Kidney tubule cell (primary cell): ENCODE data around the gene SPDYE4.
A peak's percentile ranks its signal among the peaks of the same experiment; 100 is the strongest.

Experiments
- DNase-seq: peaks from one replicate; pipeline ENCODE4 v3.0.0-alpha.2; 2018; ENCODE audit warnings: low spot score

Gene SPDYE4

DNA sequence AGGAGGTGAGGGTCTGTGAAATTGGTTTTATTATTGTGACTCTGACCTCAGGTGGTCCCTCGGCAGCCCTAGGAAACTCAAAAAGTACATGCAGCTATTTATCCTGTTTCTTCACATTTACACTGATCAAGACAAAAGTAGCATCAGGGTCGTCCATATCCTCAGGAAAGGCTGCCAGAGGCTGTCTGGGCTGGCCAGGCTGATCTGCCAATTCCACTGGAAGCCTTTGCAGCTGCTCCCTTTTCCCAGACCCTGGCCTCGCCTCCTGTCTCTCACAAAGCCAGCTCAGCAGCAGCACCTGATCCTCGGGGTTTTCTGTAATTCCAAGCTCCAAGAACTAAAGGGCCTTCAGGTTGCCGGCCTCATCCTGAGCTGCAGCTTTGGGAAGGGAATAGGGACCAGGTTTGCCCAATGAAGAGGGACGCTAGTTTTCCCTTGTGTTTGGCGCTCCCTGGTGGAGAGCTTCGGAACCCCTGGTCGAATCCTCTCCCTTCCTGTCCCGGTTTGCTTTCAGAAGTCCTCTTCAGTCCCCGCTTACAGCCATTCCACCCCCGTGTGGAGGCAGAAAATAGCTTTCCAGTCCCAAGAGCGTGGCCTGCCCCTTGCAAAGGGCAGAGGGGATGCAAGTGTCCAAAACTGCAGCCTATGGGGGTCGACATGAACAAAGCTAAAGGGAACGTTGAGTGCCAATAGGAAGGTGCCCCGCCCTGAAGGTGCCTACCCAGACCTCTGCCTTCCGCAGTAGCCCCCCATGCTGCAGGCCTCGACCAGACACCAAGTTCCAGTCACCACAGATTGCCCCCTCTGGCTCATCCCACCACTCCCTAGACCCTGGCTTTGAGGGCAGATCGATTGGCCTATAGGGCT is 27.4 kb upstream of the SPDYE4 start:
- DNase-seq: peak; percentile 58

DNA sequence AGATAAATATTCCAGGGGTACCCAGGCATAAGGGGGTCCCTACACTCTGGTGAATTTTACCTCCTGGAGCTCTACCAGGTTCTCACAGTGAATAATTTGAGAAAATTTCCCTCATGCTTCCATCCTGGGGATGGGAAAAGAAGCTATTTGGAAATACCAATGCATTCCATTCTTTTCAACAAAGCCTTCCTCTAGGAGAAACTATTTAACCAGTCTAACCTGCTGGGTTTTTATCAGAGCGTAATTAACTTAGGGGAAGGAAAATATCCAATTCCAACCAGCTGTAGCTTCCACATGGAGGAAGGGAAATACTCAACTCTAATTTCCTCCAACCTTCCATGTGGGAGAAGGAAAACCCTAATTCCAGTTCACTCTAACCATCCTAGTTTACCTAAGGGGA is 23.8 kb upstream of the SPDYE4 start:
- DNase-seq: no peak

DNA sequence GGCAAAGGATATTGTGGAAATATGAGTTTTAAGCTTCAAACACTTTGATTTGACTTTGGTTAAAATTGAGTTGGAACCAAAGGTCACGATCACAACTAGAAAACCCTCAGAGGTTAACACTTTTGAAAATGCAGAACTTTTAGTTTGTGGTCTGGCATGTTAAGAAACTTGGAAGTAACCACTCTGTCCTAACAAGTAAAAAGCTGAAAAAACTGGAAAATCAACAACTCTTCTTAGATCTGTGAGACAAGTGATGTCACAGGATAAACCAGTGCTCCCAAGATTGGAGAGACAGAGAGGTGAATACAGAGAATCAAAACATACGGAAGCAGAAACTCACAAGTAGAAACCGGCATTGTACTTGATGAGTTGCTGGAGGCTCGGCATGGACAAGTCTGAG is 23.4 kb upstream of the SPDYE4 start:
- DNase-seq: no peak

DNA sequence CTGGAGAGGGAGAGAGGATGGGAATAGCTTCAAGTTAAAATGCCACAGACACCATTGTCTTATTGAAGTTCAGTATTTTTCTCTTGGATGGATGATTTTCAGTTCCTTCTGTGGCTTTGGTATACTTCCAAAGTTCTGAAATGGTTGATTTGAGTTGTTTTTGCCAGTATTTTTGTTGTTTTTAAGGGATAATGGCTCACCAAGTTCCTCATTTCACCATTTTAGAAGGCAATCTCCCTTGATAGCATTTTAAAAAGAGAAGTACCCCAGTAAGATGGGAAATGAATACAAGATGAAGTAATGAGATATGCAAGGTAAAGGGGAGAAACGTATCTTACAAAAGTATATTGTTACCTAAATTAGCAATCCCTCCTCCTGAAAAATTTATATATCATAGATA is 18.5 kb upstream of the SPDYE4 start:
- no peak for DNase-seq

DNA sequence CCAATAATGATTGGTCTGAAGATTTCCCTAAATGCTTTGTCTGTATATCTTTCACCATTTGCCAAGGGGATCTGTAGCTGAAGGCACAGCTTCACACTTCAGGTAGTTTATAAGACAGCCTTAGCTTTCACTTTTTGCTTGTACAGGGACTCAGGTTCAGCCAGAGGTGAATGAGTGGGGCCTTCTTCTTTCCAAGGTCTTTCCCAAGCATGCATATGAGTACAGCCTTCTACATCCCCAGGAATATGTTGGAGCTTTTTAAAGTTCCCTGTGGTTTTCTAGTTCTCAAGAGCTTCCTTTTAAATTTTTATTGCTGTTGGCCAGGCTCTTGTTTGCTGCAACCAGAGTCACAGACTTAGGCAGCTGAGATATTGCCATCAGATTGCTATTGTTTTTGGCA is 17.9 kb upstream of the SPDYE4 start:
- DNase-seq: no peak

DNA sequence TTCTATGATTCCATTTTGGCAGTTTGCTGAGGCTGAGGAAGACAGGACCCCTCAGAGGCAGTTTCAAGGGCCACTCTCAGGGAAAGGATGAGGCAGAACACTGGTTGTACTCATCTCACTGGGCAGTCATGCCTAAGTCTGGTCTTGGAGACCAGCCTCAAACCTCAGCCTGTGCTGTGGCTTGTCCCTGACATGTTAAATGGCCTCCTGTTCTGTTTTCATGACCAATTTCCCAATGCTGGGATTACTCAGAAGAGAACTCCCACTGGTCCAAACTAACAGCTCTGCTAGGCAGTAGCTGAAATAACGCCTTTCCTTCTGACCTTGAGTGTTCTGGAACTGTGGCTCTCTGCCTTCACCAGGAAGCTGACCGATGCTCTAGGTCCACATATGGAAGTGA is 8.4 kb upstream of the SPDYE4 start:
- DNase-seq: no peak

DNA sequence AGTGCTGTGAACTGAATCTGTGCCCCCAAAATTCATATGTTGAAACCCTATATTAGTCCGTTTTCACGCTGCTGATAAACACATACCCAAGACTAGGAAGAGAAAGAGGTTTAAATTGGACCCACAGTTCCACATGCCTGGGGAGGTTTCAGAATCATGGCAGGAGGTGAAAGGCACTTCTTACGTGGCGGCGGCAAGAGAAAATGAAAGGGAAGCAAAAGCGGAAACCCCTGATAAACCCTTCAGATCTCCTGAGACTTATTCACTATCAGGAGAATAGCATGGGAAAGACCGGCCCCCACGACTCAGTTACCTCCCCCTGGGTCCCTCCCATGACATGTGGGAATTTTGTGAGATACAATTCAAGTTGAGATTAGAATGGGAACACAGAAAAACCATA is 3.7 kb upstream of the SPDYE4 start:
- DNase-seq: no peak

DNA sequence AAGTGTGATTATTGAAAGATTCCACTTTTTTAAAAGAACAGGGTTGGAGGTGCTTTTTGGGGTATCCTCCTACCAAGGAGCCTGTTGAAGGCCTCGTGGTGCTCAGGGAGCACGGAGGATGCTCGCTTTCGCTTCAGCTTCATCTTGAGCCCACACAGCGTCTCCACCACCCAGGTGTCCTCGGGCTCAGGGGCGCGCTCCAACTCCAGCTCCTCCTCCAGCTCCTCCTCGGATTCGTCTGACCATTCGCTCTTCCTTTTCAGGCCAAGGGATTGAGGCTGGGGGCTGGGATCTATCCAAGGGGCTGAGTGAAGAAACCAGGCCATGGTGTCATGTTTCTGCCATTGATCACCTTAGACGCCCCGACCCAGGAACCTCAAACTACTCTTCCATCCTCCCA is 1.2 kb downstream of the SPDYE4 start:
- no peak for DNase-seq

DNA sequence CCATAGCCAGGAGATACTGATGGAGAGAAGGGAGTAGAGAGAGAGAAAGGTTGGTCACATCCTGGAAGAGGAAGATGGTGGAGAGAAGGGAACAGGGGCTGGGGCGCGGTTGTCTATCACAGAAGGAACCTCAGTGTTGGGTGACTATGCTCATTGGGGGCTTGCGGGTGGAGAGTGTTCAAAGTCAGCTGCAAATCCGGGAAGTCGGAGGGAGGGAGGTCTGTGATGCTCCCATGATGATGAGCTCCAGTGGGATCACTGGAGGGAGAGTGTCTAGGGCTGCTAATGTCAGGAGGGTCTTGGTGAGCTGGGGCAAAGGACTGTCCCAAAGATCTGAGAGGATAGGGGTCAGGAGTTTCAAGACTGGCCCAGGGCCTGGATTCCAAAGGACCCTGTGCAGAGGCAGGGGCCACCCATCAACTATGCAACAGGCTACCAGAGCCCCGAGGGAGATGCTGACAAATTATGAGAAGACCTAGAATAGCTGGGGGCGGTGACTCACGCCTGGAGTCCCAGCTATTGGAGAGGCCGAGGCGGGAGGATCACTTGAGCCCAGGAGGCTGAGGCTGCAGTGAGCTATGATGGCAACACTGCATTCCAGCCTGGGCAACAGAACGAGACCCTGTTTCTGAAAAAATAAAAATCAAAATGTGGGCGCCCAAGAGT is 2.6 kb downstream of the SPDYE4 start:
- DNase-seq: no peak

DNA sequence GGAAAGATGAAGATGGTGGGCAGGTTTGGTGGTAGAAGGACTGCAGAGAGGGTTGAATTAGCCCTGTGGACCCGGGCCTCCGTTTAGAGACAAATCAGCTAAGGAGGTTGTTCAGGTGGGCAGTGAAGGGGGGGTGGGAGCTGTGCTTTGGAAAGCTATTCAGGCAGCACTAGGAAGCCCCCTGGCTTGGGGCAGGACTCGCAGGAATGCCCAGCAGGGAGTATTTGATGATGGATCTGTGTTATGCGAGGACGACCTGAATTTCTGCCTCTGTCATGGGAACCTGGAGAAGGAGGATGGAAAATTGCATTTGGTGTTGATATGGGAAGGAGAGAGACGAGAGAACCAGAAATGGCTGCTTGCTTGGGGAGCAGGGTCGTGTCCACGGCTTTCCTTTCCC is 3.5 kb downstream of the SPDYE4 start:
- no peak for DNase-seq

DNA sequence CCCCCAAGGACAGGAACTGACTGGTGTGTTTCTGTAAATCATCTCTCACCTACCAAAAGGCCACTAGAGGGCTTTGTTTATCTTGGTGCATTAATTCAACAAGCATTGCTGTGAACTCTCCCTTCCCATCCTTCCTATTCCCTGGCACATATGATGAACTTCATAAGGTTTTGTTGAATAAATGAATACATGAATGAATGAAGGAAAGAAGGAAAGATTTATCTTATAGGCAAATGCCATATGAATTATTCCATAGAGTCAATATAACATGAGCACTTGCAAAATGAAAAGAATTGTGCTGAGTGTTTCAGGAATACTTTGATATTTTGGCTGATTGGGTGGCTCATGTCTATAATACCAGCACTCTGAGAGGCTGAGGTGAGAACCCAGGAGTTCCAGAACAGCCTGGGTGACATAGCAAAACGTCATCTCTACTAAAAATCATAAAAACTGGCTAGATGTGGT is 4.3 kb downstream of the SPDYE4 start:
- DNase-seq: peak; percentile 28

DNA sequence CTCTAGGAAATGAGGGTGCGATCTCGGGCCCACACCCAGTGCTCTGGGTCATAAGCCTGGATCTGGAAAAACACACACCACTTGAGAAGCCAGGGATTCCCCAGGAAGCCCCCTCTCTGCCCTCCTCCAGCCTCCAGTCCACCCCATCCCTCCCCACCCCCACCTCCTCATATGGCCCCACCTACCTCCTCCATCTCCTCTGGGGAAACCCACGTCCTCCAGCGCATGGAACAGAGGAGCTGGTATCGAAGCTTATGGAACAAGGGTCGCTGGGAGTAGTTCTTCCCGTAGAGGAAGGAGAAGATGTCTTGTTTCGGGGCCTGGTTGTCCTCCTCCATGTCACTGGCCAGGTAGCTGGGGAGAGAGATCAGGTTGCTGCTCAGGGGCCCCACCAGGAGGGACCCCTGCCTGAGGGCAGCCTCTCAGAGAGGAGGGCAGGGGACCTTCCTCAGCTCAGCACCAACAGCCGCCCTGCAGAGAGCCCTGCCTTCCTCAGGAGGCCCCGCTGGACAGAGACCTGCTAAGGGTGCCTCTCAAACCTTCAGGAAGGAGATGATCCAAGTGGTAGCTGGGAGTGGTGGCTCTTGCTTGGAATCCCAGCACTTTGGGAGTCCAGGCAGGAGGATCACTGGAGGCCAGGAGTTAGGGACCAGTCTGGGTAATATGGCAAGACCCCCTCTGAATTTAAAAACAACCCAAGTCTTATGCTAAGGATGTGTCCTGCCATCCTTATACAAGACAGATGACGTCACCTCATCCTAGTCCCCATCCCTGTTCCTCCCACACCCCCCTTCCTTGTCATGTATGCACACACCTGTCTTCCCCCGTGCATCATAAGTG is 5.0 kb downstream of the SPDYE4 start:
- no peak for DNase-seq

DNA sequence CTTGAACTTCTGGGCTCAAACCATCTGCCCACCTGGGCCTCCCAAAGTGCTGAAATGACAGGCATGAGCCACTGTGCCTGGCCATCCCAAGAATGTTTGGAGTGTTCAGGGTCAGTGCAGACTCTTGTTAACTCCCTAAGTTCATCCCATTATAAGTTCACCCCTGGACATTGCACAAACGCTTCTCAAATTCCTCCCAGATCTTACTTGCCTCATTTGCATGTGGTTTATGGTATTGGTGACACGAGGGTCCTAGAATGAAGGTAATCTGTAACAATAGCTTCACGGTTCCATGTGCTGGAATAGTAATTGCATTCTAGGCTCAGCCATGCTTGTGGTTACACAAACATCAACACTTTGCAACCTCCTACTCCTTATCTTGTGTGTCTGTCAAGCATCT is 8.7 kb downstream of the SPDYE4 start:
- no peak for DNase-seq

DNA sequence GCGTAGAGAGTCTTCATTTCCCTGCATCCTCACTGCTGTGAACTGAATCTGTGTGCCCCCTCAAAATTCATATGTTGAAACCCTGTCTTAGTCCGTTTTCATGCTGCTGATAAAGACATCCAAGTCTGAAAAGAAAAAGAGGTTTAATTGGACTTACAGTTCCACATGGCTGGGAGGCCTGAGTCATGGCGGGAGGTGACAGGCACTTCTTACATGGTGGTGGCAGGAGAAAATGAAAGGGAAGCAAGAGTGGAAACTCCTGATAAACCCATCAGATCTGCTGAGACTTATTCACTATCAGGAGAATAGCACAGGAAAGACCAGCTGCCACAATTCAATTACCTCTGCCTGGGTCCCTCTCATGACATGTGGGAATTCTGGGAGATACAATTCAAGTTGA is 10.6 kb downstream of the SPDYE4 start:
- no peak for DNase-seq

DNA sequence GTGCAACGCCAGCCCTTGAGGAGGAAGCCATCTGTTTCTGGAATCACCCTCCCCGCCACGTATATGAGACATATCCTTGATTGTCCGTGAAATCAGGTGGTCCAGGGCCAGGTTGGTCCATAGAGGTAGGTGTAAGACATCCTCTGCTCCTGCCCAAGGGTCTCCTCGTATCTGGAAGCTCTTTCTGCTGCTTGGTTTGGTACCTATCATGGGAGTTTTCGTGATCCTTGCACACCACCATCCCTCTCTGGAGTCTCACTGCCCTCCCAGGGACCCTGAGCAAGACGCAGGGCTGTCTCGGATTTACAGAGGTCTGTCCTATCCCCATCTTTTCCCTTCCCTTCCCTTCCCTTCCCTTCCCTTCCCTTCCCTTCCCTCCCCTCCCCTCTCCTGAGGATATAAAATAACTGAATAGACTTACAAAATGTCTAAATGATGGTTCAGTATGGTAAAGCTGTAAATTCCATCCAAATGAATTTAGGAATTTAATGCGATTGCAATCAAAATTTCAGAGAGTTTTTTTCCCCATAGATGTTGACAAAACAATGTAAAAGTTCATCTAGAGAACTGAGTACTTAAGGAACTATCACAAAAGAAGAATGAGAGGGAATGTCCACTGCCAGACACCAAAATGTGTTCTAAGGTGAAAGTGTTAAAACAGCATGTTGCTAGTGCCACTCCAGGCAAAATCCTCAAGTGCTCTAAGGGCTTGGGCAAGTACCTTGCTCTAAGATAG is 11.7 kb downstream of the SPDYE4 start:
- DNase-seq: peak; percentile 35

DNA sequence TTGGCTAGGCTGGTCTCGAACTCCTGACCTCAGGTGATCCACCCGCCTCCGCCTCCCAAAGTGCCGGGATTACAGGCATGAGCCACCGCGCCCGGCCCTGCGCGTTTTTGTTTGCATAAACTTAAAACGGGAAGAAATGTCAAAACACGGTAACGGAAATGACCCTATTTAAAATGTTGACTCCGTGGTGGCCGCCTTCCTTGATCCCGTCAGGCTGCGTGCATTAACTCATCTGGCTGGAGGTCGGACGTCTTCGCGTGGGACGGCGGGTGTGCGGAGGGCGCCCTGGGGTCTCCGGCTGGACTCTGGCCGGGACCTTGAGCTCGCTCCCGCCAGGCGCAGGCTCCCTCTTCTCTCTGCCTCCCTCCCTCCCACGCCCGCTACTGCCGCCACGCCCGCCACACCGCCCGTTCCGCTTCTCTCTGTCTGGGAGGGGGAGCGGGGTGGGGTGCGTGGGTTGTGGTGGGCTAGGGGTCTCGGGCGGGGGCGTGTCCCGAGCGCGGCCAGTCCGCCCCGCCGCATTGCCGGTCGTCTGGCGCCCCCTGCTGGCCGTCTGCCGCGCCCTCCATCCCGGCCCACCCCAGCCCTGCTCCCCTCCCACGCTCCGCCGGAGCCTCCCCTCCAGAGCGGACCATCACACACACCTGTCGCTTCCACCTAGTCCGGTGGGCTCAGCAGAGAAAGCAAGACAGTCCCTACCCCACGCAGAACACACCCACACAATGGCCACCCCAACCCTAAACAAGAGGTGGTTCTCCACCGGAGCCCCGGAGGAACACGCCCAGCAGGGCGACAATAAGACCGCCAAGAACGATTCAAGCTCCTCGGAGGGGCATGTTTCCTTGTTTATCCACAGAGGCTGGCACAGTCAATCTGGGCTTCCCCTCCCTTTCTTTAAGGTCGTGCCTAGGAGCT is 12.5 kb downstream of the SPDYE4 start:
- peak; percentile 50 for DNase-seq

DNA sequence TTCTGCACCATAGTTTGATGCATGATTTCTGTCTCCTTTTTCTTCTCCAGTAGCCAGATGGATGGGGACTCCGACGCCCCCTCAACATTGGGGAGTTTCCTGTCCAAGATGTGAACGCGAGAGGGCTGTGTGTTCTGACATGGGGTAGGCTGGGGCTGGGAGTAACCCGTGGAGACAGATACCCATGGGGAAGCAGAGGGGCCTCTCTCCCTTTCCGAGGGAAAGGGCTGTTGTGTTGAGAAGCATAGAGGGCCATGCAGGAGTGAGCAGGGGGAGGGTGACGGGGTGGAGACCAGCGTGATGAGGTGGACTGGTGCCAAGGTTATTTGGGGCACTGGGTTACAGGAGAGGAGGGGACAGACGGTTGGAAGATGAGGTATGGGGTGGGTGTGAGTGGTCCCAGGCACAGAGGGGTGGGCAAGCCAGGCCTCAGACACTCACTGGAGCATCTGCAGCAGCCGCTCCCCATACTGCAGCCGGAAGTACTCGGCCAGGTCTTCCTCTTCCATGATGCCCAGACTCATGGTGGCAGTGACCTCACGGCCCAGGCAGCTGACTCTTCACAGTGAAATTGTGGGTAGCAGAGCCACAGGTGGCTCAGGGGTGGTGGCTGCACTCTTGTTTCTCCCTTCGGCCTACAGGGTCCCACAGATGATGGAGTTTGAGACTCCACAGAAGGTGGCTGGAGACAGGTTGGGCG is 14.1 kb downstream of the SPDYE4 start:
- DNase-seq: no peak

DNA sequence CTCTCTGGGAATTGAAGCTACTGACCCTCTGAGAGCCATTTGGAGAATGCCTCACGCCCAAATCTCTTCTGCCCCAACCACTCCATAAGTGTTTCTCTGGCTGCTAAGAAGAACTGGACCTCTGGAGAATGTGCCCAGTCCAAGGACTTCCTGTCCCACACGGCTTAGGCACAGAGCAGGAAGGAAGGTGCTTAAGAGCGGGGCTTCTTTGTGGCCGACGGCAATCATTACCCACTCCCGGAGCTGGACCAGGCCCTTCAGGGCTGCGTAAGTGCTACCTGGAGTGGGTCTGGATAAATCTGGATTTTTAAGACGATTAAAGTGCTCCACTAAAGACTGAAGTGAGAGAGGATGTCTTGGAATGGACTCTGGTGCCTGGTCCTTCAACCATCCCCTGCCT is 15.5 kb downstream of the SPDYE4 start:
- no peak for DNase-seq

DNA sequence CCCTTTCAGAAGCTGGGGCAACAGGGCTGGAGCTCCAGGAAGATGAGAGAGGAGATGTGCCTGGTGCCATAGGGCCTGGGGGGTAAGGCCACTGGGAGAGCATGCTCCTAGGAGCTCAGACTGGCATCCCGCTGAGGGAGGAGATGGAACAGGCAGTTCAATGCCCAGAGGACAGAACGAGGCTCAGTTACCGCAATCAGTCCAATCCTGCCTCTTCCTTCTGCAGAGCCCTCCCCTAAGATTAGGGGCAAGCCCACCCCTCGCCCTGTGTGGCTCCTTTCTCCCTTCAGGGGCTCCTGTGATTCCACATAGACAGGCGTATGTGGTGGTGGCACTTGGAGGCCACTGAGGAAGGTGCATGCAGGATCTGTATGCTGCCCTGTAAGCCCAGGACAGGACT is 16.1 kb downstream of the SPDYE4 start:
- no peak for DNase-seq

DNA sequence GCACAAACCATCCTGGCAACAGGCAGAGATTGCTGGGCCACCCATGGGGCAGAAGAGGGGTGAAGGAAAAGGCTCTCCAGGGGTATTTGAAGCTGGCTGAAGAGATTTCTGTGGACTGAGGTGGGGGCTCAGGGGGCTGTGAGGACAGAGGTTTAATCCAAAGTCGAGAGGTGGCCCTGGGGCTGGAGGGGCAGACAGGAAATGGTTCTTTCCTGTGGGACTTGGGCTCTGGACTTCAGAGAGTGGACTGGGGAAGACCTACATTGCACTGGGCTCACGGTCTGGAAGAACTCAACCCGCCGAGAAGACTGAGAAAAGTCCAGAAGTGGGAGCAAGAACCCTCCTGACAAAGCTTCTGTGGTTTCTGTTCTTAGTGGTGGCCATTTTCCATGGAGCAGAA is 16.6 kb downstream of the SPDYE4 start:
- no peak for DNase-seq
